ENCODE measurements around the gene DECR2.

DNA sequence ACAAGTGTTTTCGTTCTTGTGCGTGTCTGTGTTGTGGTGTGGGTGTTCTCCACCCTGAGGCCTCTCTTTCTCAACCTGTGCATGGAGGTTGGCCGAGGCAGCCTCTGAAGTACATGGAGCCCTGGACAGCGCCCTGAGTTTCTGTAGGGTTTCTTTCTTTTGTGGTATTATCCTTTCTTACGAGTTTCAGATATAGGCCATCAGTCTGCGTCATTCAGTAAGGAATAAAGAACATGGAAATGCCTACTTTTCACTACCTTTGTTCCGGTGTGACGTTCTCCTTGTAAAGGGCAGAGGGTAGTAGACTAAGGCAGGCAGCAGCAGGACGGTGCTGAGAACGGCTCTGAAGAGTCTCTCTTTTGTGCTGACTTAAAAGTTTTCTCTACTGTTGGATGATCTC lies 42.3 kb downstream of the DECR2 start:
- TF ChIP-seq, protein P1, sequence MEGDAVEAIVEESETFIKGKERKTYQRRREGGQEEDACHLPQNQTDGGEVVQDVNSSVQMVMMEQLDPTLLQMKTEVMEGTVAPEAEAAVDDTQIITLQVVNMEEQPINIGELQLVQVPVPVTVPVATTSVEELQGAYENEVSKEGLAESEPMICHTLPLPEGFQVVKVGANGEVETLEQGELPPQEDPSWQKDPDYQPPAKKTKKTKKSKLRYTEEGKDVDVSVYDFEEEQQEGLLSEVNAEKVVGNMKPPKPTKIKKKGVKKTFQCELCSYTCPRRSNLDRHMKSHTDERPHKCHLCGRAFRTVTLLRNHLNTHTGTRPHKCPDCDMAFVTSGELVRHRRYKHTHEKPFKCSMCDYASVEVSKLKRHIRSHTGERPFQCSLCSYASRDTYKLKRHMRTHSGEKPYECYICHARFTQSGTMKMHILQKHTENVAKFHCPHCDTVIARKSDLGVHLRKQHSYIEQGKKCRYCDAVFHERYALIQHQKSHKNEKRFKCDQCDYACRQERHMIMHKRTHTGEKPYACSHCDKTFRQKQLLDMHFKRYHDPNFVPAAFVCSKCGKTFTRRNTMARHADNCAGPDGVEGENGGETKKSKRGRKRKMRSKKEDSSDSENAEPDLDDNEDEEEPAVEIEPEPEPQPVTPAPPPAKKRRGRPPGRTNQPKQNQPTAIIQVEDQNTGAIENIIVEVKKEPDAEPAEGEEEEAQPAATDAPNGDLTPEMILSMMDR (IDR thresholded peaks at IDR 0.05): no peak
- no peak for TF ChIP-seq POLR2A (IDR thresholded peaks at IDR 0.05)

Measured in Peyer's patch (tissue), 4 donors.